T-helper 22 cell (primary cell): ENCODE data around the gene SAA4.
"Not testable (repeated sequence)": the region's sequence is repeated elsewhere in the genome, so short reads cannot be mapped to it uniquely, and the experiment has no call there.

ENCODE experiments used
- DNase-seq: peaks from one replicate; pipeline ENCODE4 v3.0.0-alpha.2; 2020; ENCODE audit warnings: low read depth

Gene SAA4

GRCh38 chr11:18236664-18237356, at the start of gene SAA4:
TSS of gene SAA4 (minus strand) at chr11:18236802. CDS start at chr11:18235926, 876 bp downstream.
- no peak for DNase-seq

- no peak for DNase-seq
These were observed 49.2 kb upstream of the SAA4 start for GRCh38 chr11:18285841-18286240.

GRCh38 chr11:18282626-18283025, 46.0 kb upstream of the SAA4 start:
- DNase-seq: no peak

- DNase-seq: no peak
These were observed 43.9 kb upstream of the SAA4 start for GRCh38 chr11:18280438-18281045.

- no peak for DNase-seq
These were observed 41.1 kb upstream of the SAA4 start for GRCh38 chr11:18277565-18278271.

GRCh38 chr11:18271206-18271605, 34.6 kb upstream of the SAA4 start:
- DNase-seq: no peak

- DNase-seq: no peak
These were observed 33.5 kb upstream of the SAA4 start for GRCh38 chr11:18270102-18270501.

GRCh38 chr11:18269252-18269651, 32.6 kb upstream of the SAA4 start:
- not testable (repeated sequence) for DNase-seq

- DNase-seq: not testable (repeated sequence)
These were observed 30.9 kb upstream of the SAA4 start for GRCh38 chr11:18267335-18268133.

- DNase-seq: no peak
These were observed 29.3 kb upstream of the SAA4 start, which contains the start of gene SAA1 for GRCh38 chr11:18265949-18266348. TSS of gene SAA1 (plus strand) at chr11:18266264. CDS start at chr11:18266888, 624 bp downstream.

- DNase-seq: no peak
These were observed 28.3 kb upstream of the SAA4 start for GRCh38 chr11:18264677-18265555.

- DNase-seq: no peak
These were observed 27.4 kb upstream of the SAA4 start for GRCh38 chr11:18264035-18264434.

- not testable (repeated sequence) for DNase-seq
These were observed 26.2 kb upstream of the SAA4 start for GRCh38 chr11:18262681-18263350.

- no peak for DNase-seq
These were observed 25.1 kb upstream of the SAA4 start for GRCh38 chr11:18261721-18262120.

GRCh38 chr11:18259259-18259658, 22.7 kb upstream of the SAA4 start:
- DNase-seq: no peak

GRCh38 chr11:18254781-18255361, 18.3 kb upstream of the SAA4 start:
- no peak for DNase-seq

GRCh38 chr11:18253778-18254338, 17.3 kb upstream of the SAA4 start:
- DNase-seq: no peak

- no peak for DNase-seq
These were observed 16.6 kb upstream of the SAA4 start for GRCh38 chr11:18253233-18253632.

- DNase-seq: no peak
These were observed 12.0 kb upstream of the SAA4 start, which contains the start of gene SAA2 for GRCh38 chr11:18248561-18248960. TSS of gene SAA2 (minus strand) at chr11:18248668. CDS start at chr11:18248011, 657 bp downstream.

- not testable (repeated sequence) for DNase-seq
These were observed 10.6 kb upstream of the SAA4 start for GRCh38 chr11:18247191-18247581.
